Activated CD4-positive, CD25-positive, alpha-beta regulatory T cell (primary cell): ENCODE measurements around the gene NRIP1.

Experiments
- DNase-seq, 4 experiments: peaks; one replicate each; lab custom pipeline; 2025; lab: John Stamatoyannopoulos, UW

Gene NRIP1

DNA sequence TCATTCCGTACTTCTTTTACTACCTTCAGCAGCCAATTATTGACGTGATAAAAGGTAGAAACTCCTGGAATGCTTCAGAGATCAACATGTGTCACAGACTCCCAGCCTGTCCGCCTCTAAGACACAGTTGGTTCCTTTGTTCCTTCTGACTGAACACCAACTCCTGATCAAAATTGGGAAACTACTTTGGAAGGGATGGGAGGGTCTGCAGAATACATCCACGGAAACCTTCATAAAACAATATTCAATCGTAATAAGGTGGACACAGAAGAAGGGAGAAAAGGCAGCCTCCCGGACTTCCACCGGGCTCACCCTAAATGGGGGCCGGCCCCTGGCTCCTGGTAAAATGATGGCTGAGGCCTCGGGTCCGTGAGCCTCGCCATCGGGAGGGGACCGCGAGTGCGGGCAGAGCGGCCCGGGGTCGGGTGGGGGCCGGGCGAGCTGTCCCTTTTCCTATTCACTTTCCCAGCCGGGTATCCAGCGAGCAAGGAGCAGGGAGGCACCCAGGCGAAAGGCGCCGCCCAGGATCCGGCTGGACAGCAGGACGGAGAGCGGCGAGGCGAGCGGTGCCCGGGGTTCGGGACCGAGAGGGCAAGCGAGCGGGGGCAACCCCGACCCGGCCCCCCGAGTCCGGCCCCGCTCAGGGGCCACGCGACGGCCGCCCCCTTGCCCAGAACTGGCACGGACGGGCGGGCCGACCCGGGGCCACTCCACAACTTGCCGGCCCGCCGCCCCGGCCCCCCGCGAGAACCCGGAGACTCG is 805 bp downstream of the NRIP1 start:
- no peak for DNase-seq

DNA sequence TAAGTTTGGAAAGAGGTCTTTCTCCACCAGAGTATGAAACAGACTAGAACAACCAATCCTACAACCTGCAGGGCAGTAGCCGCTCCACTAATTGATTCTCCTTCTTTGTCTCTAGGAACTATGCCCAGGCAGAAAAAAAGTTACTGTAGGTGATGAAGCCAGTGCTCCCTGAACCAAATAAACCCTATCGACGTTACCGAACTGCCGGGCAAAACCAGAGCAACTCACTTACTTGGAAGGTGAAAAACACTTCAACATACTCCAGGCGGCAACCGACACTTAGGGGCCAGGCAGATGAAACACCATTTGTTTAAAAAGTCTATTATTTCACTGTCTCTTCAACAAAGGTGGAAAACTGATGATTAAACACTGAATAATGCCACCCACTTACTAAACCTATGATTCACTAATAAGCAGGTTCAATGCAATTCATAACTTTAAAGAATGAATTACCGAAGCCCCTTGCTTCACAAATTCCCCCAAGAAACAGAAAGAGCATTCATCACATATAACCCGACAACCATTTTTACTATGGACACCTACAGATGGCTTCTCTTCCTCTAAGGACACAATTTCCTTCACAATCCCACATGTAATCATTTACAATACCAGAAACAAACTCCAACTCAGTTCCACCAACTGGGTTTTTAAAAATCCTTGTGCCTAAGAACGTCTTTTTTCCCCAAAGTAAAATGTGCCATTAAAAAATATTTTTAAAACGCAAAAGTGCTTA is 1.6 kb downstream of the NRIP1 start:
- no peak for DNase-seq

DNA sequence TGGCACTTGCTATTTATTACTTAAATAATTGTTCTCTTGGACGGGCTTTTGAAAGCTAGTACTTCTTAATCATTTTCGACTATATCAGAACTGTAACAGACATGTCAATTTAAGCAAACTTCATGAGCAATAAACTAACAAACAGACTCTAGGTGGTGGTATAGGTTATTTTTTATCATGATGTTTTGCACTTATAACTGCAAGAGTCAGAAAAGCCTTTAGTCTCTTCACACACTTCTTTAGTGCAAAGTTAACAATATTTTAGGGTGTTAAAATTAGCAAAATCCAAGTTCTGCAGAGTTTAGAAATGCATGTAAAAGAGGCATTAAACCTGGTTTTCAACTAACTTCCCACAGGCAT is 2.2 kb downstream of the NRIP1 start:
- no peak for DNase-seq

DNA sequence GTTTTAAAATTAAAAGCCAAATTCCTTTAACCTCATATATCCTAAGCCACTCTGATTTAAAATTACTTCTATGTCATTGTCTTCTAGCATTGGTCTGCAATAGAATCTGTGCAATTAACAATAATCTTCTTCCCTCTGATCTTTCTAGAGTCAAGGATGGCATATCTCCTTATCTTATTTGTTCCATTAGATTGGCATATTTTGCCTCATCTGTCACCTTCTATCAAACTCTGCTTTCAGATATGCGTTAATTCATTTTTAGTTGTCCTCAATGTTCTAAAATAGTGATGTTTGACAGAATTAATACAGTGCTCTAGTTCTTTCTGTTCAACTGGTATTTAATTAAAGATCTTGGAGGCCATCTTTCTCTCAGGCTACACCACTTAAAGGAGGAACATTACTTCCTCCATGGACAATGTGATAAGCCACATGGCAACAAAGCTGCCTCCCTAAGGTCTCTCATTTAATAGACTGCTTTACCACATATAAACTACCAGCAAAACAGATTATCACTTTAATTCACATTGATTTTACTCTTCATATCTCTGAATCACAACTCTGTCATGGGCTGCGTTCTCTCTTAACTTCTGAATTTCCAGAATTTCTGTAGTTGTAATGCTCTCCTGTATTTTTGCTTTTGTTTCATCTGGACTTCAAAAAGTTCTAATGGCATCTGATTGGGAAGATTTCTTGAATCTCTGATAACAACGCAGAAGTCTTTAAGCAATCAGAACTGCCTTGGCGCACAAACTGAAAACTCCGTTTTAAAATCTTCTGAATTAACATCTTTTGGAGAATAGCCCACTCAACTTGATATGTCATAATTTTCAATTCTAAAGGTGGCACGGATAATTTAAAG is 2.8 kb downstream of the NRIP1 start:
- no peak for DNase-seq

DNA sequence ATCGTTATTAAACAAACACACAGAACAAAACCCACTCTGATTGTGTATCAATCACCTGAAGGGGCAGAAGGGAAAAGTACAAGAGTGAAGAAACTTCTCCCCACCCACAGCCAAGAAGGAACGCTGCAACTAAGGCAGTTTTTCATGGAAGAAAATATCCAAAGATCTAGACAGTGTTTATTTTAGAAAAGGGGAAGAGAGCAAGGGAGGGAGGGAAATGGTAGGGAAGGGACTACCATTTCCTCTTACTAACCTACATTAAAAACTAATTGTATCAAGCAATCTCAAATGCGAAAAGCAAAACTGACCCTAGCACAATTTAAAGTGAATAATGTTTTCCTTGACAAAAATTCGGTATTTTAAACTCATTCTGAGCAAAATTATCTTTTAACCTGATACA is 3.5 kb downstream of the NRIP1 start:
- DNase-seq: no peak

DNA sequence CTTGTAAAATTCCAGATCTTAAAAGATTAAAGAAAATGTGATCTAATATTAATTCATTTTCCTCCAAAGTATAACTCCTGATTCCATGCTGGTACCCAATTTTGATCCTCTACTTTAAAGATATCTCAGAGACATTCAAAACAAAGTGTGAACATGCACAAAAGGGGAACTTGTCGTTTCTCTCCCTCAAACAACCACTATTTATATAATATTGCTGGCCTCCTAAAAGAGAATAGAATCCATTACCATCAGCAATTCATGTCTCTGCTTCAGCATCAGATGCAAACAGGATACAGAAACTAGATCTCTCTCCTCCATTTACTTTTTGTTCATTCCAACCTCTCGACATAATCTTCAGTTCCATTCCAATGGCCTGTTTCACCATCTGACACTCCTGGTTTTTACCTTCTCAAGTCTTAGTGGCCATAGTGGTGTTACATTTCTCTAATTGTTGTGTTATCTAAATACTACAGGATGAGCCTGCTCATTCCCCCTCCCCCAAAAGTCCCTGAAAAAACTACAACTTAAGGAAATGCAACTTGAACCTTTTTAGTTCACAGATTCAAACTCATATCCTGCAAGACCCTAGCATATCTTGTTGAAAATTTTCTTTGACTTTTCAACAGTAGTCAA is 4.1 kb downstream of the NRIP1 start:
- DNase-seq: no peak

DNA sequence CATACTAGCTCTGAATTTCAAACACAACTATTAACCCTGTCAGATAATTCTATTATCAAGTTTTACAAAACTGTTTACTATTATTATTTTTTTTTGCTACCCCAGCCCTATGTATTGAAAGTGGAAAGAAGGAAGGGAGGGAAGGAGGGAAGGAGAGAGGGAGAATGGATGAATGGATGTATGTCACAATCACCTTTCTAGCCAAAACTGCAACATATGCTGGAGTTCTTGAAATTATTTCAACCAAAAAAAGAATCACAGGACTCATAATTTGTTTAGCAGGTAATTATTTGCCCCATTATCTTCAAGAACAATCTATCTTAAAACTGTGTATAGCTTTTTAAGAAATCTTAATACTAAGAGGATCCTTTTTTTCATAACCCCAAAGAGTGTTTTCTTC is 5.4 kb downstream of the NRIP1 start:
- DNase-seq: no peak

DNA sequence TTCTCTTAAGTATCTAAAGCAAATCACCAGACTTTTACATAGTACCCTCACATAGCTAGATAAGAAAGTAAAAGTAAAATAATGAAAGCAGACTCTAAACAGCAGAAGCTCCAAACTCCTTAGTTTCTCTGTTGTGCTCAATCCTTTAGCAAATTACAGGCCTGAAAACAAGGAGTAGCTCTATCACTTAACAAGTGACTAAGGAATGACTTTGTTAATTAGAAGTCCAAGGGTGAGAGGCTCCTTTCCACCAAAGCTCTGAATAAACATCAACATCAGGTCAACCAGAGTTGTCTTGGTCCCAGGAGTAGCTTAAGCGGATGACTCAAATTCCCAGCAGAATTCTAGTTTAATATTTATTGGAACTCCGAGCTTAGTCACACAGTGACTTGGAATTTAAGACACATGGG is 5.9 kb downstream of the NRIP1 start:
- DNase-seq: no peak

DNA sequence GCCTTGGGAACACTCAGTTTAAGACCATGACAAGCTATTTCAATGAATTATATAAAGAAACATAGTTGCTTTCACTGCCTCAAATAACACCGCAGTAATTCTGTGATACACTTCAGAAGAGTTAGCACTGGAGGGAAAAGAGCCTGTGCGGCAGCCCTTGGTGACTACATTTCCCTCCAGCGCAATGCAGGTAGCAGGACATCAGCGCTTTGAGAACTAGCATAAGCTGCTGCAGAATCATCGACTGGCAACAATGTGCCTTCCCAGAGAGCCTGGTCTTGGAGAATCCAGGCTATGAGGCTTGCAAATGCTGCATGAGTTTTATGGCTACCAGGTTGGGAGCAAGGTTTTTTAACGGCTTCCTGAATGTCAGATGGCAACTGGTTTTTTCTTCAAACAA is 7.5 kb downstream of the NRIP1 start:
- DNase-seq: no peak

DNA sequence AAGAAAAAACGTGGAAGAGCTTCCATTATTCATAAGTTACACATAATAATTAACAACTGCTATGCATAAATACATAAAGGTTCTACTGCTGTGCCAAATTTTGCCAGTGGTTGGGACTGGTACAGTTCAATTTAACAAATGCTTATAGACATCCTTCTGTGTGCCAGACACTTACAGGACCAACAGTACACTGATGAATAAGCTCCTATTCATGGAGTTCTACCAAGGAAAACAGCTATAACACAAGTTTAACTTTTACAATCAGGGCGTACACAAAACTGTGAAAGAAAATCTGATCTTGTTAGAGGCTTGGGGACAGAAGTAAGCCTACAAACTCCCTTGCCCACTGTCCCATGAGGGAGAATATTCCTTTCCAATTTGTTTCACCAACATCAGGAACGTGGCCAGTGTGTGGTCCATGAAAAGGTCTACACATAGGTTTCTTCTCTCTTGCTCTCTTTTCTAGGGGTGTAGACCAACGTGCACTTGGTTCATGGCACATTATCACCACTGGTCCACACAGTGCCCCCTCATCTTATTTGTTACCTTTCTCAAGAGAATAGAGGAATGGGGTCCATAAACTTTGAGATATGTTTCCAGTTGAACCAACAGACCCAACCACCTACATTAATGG is 10.1 kb downstream of the NRIP1 start:
- DNase-seq: no peak

DNA sequence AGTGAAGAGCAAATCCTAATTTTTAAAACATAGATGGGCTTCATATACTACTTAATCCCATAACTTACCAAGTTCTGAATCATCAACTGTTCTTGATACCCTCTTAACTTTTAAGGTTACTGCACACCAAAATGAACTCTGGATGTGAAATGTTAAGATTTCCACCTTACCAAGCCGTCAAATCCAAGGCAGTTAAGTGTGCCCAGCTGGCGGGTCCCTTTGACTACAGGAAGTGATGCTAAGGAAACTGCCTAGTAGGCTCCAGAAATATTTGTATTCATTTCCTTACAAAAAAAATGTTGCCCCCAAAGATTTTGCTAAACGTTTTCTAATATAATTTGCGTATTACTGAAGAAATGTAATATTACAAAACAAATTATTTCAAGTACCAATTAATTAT is 10.7 kb downstream of the NRIP1 start:
- no peak for DNase-seq

DNA sequence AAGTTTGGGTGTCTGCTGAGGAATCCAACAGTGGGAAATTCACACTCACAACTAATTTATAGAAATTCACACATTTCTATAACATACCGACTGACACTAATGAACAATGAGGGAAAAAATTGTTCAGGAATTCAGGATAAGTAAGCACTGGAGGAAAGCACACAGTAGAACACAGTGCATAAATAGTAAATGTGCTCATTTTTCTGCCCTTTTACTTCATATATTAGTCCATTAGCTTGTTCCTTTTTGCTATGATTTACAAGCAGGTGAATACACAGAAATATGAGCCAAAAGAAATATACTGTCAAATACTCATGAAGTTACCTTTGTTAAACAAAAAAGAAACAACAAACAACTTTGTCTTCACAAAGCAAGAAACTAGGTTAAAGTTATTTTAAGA is 11.3 kb downstream of the NRIP1 start:
- no peak for DNase-seq

DNA sequence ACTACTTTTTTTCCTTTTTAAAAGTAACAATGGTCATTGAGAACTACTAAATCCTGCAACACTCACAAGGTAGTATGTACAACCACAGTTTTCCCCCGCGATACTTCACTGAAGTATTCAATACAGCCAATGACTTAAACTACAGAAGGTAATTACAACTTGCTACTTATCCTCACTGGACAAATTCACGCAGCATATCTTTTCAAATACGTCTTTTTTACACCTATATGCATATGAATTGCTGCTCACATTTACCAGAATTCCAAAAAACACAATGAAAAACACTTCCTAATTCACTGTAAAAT is 12.4 kb downstream of the NRIP1 start:
- no peak for DNase-seq

DNA sequence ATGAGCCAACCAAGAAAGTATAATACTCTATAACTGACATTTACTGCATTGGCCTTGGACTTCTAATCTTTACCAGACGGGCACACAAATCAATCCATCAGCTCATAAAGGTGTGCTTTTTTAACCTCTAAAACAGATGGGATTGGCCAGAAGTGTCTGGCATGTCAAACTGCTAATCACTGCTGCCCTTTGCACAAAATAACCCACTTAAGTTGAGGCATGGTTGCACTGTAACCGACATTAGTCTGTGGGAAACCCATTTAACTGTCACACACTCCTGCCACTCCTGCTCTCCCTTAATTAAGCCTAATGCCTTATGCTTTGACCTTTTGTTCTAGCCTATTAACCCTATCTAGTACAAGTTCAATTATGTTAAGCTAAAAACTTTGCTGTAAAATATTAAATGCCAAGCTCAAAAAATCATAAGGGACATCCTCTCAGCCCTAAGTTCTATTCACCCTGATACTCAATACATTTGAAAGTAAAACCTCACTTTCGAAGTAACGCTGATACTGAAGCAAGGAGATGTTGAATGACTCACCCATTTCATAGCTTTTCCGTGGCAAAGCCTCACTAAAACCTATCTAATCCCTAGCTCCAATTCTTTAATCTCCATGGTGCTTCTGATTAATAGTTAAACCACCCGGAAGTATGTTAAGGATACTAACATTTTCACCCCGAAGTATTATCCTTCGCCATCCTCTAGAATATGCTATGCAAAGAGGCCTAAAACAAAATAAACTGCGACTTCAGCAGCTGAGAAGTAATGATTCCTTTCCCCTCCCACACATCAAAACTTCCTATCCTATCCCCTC is 12.9 kb downstream of the NRIP1 start:
- DNase-seq: no peak

DNA sequence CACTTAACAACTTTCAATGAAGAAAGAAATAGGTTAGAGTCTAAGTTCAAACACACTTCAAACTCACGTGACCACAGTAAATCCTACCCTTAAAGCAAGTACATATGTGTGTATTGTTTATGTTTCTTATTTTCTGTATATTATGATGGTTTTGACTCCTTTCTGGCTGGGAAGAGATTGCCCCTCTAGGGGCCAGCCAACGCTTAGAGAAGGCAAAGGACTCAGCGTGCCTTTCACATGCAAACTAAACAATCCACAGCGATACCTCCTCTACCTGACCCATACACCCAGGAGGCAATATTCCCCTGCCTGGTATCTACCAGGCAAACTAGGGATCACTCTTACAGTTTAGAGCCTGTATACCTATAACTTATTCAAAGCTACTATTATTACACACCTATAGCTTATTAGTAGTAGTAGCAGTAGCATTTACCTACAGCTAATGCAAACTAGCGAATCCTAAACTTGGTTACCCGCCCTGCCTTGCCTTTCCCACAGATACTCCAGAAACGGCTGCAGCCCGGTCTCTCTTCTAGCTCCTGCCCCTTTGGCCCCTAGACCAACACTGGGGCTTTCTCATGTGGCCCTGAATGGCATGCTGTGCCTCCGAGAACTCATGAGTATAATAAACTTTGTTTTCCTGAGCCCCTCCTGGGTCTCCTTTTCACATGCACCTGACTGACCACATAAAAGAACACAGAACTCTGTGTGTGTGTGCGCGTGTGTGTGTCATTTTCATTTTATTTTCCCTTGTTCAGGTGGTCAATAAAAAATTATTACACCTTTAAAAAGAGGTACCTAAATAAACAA is 14.0 kb downstream of the NRIP1 start:
- DNase-seq: no peak

DNA sequence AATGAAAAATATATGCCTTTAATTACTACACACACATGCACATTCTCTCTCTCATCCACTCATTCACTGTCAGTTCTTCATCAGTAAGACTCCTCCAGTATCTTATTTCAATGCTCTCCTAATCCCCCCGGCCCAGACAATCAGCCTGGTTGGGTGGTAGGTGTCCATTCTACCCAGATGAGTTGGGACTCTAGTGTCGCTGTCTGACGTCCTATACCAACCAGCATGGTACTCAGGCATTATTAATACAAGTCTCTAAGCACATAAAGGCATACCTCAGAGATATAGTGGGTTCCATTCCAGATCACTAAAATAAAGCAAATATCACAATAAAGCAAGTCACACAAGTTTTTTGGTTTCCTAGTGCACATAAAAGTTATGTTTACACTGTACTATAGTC is 19.8 kb downstream of the NRIP1 start:
- DNase-seq: no peak

DNA sequence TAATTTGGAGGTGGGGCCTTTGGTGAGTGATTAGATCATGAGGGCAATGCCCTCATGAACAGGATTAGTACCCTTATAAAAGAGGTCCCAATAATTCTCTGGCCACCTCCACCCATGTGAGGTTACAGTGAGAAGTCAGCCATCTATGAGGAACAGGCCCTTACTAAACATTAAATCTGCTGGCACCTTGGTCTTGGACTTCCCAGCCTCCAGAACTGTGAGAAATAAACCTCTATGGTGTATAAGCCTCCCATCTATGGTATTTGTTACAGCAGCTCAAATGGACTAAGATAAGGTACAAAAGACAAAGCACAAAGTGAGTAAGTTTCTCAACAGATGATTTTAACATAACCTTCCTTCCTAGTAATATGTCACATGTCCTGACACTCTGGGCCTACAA is 22.3 kb downstream of the NRIP1 start:
- DNase-seq: no peak

DNA sequence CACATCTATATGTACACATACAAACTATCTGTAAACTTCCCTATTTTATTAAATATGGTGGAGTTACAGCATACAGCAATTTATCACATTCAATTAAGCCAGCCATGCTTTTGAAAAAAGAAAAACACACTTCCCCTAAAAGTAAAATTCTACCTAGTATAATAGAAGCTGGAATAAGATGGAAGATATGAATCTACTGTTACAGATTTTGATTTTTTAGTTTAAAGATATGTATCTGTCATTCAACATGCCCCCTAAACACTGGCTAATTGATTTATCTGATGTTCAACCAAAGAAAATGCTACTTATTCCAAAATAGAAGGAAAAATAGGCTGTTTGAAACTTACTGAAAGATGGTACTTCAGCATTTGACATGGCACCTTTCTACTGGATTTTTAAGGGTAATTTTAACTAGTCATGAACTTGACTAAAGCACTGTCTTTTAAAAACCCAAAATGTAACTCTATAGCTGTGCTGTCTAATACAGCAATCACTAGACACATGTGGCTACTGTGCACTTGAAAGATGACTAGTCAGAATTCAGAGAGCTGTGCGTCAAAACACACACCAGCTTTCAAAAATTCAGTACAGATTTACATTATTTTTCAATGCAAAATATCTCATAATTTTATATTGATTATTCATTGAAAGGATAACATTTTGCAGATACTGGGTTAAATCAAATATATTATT is 25.0 kb downstream of the NRIP1 start:
- no peak for DNase-seq

DNA sequence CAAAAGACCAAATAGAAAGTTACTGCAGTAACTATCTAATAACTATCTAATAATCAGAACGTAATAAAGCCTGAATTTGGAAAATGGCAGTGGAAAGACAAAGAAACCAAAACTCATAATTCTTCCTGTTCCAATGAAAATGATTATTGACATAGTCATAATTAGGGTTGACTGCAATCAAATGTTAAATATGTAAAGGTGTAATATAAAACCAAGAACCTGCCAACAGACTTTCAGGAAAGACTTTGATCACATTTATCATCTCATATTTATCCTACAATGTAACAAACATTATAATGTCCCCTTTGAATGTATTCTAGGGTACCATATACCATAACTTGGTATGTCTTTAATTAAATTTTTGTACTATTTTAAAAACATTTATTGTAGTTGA is 26.9 kb downstream of the NRIP1 start:
- DNase-seq: no peak
